GM23248 (cell line): ENCODE measurements around the gene TMPRSS3.

Source experiments
- EZH2 ChIP-seq: fragments of 200-600 bp; sonication (generic); IDR thresholded peaks from 2 replicates; pipeline ENCODE4 v1.6.1; 2018; ENCODE audit warnings: antibody characterized with exemption, mild to moderate bottlenecking; ENCODE audit not compliant: insufficient read depth, poor library complexity, severe bottlenecking
- EZH2phosphoT487 ChIP-seq: fragments of 200-600 bp; sonication (generic); IDR thresholded peaks from 2 replicates; pipeline ENCODE4 v1.6.1; 2018; ENCODE audit warnings: antibody characterized with exemption, moderate library complexity, mild to moderate bottlenecking, low read depth; ENCODE audit not compliant: insufficient read depth

DNA sequence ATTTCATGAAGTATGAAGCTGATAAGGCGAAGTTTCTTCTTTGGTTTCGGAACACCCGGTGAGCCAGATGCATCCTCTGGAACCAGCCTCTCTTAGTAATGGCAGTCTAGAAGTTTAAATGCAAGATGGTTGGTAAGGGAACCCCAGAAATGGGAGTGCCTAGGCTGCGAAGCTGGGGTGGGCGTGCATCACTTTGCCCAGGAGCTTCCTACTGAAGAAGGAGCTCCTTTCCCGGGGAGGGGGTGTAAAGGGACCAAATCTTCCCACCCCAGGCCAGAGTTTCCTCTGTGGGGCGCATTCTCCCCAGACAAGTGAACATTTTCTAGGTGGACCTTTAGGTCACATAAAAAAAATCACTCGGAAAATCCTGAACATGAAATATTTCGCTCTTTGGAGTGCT, 49.4 kb downstream of the TMPRSS3 start:
- TF ChIP-seq EZH2 (no peak), EZH2phosphoT487 (no peak)
